ENCODE measurements around the gene WDR83.
"Not testable (repeated sequence)": the region's sequence is repeated elsewhere in the genome, so short reads cannot be mapped to it uniquely, and the experiment has no call there.

The WDR83 gene

DNA sequence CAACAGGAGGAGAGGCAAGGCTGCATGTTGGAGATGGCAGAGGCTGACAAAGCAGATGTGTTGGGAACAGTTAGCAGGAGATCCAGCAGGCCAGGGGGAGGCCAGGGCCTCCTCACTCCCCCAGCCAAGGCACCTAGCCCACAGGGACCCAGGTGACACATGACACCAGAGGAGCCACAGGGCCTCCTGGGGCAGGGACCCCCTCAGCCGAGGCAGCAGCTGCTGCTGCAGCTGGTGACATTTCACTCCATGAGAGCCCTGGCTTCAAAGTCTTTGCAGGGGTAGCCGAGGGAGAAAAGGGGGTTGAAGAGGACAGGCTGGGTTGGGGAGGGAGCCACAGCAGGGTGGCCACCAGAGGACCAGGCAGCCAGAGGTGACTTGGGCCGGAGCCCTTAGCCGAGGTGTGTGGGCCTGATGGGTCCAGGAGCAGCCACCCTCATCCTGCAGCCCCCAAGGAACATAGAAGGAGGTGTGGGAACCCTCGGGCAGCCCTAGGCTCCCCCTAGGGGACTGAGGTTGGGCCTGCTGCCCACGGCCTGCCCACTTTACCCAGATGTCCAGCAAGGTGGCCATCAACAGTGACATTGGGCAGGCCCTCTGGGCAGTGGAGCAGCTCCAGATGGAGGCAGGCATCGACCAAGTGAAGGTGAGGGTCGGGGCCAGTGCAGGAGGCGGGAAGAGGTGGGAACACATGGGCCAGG is 21.0 kb downstream of the WDR83 start, which contains the start of gene GNG14:
Gene GNG14, plus strand, starts transcription at position 503 of the 701 bp plus-strand sequence. Its CDS starts 51 bp downstream, at position 554.
- no peak for DNase-seq

DNA sequence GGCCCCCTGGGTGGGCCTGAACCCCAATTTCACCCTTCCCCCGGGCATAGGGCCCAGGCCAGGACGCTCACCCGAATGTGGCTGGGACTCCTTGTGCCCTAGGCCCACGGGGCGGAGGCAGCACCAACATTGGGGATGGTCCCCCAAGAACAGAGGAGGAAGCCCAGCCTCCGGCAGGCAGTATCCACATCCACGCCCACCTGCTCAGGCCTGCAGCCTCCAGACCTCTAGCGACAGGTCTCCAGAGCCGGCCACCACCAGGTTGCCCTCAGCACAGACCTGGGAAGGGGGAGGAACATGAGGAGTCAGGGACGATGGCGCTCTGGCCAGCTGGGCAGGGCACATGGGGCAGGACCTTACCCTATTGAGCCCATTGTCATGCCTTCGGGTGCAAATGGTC is 22.4 kb downstream of the WDR83 start:
- DNase-seq = no peak

DNA sequence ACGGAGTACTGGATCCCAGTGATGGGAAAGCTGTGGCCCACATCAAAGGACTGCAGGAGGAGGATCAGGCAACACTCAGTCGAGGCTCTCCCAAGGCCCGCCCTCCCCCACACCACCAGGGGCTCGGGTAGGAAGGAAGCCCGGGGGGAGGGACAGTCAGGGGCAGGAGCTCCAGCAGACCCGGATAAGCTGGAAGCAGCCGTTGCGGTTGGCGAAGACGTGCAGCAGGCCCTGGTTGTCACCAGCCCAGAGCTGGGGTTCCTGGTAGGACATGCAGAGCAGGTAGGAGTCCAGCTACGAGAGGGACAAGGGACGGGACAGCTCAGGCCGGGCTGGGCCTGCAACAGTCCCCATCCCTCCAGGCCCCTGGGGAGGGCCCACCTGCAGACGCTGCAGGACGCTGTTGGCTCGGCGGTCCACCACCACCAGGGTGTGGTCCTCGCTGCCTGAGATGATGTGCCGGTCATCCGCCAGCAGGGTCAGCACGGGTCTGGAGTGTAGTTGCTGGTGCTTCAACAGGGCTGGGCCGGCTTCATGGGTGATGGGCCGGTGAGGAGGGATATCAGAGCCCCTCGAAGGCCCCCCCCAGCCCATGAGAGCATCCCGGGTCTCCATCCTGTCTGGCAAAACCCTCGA is 23.1 kb downstream of the WDR83 start:
- DNase-seq = no peak

DNA sequence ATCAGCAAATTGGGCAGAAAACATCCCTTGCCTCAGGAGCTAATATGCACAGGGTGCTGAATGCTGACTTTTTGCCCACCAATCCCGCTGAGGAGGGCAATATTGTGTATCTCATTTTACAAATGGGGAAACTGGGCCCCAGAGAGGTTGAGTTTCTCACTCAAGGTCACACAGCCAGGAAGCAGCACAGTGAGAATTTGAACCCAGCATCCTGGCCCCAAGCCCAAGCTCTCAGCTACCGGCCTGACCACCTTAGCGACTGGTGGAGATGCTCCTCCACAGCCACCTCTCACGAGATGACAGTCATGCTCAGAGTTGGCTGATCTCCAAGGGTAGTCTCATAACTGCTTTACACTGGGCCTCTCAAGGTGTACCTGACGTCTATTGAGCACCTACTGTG is 26.4 kb downstream of the WDR83 start:
- DNase-seq = no peak

DNA sequence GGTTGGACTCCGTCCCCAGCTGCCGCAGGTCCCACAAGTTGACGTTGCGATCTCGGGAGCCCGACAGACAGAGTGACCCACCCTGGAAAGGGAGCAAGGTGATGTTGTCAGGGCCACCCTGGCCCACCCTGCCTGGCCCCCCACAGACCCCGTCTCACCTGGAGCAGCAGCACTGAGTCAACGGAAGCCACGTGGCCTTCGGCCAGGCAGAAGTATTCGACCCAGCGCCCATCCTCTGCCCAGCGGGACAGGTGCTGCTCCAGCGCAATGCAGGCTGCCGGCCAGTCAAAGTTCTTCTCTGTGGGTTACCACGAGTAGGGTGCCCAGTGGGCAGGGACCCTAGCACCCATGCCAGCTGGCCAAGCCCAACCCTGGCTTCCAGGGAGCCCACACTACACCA is 28.0 kb downstream of the WDR83 start:
- no peak for DNase-seq

DNA sequence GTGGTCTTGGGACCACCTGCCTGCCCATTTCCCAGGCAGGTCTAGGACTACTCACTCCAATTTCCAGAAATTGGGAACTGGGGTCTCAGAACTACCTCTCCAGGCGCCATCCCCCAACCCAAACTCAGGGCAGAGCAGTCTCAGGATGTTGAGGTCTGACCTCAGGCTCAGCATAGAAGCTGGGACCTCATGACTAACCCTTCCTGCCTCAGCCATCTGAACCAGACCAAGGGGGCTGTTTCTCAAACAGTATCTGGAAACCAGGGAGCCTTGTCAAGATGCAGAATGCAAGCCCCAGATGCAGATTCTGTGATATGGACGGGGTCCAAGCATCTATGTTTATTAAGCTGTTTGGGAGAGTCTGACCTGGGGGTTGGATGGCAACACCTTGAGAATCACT is 28.5 kb downstream of the WDR83 start:
- DNase-seq = no peak

DNA sequence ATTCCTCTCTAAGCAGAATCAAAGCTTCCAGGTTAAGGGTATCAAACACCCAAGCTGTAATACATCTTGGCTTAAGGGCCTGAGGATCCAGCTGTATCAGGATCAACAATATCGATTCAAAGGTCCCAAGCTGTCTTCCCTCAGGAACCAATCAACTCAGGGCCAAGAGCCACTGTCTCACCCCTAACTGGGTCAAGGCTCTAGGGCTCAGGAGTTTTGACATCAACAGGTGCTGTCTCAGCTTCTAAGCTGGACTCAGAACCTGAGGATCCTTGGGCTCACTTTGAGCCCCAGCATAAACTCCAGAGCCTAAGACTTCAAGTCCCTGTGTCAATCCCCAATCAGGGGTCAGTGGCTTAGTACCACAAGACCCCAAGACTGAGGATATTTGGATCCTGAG is 28.9 kb downstream of the WDR83 start:
- DNase-seq = no peak

DNA sequence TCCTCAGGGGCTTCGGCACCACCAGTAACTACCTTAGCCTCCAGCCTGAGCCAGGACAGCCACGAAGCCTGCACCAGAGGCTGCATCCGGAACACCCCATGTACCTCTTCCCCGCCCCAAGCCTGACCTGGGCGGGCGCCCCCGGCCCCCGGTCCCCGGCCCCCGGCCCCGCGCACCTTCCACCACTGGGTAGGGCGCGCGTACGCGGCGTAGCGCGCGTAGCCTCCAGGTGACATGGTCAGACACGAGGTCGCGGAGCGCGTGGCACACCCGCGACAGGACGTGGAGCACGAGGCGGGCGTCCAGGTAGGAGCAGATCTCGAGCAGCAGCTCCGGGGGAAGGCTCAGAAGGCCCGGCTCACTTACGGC is 29.4 kb downstream of the WDR83 start:
- DNase-seq = no peak

DNA sequence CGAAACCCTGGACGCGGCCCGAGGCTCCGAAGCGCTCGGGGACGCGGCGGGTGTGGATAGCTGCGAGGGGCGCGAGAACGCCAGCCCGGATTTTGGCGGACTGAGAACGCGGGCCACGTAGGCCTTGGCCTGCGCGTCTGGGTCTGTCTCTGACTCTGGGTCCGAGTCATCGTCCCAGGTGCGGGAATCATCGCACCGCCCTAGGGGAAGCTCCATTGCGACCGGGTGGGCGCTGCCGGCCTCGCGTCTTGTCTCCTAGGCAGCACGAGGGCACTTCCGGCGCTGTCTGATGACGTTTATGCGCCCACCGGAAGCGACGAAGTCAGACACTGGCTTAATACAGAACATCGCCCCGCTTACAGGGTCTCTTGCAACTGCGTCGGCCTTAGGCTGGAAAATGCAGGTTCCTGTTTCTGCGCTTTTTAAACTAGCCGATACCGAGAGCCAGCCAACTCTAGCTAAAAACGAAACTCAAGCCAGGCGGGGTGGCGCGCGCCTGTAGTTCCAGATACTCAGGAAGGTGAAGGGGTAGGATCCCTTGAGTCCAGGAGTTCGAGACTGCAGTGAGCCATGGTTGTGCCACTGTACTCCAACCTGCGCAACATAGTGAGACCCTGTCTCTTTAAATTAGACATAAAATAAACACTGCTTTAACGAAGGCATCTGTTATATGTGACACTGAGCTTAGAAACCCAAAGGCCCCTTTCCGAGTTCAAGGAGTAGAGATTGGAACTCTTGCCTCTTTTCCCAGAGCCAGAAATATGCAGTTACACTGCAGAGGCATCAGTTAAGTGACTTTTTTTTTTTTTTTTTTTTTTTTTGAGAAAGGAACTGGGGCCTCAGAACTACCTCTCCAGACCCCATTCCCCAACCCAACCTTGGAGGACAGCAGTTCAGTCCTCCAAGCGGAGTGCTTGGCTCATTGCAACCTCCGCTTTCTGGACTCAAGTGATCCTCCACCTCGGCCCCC is 30.0 kb downstream of the WDR83 start, which contains the start of gene FBXW9:
Gene FBXW9, minus strand, starts transcription at position 266 of the 970 bp plus-strand sequence. Its CDS starts 50 bp downstream, at position 216.
- peak; percentile 98 for DNase-seq

DNA sequence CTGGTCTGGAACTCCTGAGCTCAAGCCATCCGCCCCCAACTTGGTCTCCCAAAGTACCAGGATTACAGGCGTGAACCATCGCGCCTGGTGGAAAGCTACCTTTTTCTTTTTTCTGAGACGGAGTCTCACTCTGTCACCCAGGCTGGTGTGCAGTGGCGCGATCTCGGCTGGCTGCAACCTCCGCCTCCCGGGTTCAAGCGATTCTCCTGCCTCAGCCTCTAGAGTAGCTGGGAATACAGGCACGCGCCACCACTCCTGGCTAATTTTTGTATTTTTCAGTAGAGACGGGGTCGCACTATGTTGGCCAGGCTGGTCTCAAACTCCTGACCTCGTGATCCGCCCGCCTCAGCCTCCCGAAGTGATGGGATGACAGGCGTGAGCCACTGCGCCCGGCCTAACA is 30.8 kb downstream of the WDR83 start:
- DNase-seq = not testable (repeated sequence)

DNA sequence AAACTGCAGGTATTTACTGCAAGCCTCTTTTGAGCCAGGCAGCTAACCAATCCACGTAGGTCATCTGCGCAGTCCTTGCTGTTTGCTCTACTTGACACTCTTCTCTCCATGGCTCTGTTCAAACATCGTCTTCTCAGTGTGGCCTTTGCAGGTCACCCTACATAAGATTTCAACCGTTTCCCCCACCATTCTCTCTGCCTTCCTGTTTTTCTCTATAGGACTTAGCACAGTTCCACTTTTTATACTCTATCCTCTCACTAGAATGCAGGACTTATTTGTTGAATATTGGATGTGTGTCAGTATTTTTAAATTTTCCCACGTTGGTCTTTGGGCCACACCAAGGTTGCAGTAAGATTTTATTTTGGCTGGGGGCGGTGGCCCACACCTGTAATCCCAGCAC is 31.5 kb downstream of the WDR83 start:
- no peak for DNase-seq

DNA sequence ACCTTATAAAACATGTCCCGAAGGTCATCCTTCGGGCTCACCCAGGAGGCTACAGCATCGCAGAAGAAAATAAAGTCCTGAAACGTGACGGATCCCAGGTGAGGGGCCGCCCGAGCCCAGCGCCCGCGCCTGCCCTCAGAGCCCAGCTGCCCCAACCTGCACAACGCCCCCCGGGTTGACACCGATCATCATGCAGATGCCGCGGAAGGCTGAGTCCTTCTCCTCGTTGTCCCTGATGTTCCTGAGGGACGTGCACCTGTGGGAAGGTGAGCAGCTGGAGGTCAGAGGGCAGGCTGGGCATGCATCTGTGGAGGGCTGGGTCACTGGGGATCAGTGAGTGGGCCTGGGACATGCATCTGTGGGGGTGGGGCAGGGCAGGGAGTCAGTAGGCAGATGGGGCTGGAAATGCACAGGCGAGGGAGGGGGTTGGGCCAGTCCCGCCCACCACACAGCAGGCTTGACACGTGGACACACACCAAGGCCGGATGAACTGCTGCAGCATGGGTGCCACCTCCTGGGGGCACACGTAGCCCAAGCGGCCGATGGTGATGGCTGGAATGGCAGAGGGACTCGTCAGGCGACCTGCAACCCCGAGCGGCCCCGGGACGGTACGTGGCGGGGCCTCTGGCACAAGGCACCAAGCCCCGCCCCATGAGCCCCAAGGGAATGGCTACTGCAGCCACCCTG is 35.1 kb downstream of the WDR83 start:
- no peak for DNase-seq

DNA sequence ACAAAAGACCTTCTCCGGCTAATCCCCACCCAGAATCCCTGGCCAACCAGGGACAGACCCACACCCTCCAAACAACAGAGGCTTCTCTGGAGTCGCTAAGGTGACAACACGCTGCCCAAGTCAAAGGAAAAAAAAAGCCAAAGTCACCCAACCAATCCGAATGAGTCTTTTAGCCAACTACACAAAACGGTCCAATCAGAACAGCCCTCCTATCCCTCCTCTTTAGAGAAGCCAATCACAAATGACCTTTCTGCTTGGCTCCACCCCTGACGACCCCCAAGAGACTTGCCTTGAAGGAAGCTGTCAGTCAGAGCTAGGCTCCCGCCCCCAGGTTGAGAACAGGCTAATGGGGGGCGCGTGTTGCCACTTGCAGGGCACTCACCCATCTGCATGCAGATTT is 36.4 kb downstream of the WDR83 start:
- no peak for DNase-seq

DNA sequence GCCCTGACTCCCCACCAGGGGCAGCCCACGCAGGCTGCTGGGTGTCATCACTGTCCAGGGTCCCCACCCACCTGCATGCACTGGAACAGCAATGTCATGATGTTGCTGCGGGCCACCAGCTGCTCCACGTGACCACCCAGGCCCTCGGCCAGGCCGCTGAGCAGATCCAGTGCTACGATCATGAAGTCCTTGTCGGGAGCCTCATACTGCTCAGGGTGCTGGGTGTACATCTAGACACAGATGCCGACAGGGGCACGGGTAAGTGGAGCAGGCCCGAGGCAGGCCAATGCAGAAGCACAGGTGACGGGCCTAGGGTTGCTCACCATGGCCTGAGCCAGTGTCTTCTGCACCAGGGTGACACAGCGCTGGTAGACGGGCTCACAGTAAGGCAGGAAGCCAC is 38.6 kb downstream of the WDR83 start:
- no peak for DNase-seq

DNA sequence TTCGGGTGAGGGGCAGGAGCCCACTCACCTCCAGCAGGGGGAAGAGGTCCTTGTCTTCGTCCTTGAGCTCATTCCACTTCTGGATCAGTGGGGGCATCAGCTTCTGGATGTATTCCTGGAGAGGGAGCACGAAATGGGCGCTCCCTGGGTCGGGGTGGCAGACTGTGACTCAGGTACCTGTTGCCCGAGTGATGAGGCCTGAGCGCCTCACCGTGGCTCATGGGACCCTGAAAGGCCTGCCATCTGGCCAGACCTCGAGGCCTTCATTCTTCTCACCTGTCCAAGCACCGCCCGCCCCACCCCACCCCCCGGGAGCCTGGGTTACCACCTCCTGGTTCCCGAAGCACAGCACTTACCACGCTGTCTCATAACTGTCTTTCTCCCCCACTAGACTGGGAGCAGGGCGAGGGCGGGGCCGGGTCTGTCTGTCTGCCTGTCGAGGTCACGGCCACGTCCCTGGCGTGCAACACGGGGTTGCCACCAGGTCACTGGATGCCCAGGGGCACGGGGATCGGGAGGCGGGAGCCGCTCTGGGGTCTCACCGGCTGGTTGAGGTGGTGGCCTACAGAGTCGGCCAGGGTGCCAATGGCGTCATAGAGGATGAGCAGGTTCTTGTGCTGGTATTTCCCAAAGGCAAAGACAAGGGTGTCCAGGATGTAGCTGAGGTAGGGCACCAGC is 39.2 kb downstream of the WDR83 start:
- no peak for DNase-seq

DNA sequence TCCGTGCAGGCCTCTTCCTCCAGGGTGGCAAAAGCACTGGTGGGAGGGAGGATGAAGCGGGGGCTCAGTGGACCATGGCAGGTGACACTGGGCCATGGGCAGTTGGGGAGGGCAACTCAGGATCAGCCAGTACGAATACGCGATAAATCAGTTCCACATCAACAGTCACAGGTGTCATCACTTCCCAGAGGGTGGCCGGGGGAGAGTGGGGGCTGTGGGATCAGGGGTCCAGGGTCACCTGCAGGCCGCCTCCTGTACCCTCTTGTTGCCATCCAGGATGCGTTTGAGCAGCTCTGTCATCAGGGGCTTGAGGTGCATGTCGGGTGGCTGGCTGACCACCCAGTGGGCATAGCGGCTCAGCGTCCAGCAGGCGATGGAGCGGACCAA is 39.7 kb downstream of the WDR83 start:
- DNase-seq = no peak

DNA sequence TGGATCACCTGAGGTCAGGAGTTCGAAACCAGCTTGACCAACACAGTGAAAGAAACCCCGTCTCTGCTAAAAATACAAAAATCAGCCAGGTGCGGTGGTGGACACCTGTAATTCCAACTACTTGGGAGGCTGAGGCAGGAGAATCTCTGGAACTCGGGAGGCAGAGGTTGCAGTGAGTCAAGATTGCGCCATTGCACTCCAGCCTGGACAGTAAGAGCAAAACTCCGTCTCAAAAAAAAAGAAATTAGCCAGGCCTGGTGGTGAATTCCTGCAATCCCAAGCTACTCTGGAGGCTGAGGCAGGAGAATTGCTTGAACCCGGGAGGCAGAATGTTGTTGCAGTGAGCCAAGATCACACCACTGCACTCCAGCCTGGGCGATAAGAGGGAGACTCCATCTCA is 42.0 kb downstream of the WDR83 start:
- DNase-seq = no peak

DNA sequence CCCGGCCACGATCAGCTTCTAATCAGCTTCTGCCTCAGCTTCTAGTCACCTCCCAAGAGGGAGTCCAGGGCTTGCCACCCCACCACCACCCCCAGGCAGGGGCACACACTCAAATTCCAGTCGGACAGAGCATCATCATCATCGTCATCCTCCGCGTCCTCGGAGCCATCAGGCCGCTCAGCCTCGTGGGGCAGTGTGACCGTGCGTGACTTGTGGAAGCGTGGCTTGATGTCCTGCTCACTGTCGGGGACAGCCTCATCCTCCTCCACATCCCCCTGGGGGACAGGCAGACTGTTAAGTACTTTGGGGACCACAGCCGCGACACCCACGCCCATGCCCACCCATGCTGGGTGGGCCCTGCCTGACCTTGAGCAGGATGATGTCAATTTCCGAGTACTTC is 44.6 kb downstream of the WDR83 start:
- DNase-seq = no peak

DNA sequence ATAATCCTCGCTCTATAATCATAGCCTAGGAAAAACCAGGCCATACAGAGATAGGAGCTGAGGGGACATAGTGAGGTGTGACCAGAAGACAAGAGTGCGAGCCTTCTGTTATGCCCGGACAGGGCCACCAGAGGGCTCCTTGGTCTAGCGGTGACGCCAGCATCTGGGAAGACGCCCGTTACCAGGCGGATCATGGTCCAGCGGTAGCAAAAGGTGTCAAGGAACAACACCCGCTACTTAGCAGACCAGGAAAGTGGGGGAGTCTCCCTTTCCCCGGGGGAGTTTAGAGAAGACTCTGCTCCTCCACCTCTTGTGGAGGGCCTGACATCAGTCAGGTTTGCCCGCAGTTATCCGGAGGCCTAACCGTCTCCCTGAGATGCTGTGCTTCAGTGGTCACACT is 45.5 kb downstream of the WDR83 start:
- not testable (repeated sequence) for DNase-seq

DNA sequence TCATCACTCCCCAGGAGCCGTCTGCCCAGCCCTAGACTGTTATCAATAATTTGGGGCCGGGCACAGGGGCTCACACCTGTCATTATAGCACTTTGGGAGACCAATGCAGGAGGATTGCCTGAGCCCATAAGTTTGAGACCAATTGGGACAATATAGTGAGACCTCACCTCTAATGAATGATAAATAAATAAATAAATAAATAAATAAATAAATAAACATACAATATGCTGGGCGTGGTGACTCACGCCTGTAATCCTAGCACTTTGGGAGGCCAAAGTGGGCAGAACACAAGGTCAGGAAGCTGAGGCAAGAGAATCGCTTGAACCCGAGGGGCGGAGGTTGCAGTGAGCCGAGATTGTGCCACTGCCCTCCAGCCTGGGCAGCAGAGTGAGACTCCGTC is 46.7 kb downstream of the WDR83 start:
- DNase-seq = not testable (repeated sequence)

DNA sequence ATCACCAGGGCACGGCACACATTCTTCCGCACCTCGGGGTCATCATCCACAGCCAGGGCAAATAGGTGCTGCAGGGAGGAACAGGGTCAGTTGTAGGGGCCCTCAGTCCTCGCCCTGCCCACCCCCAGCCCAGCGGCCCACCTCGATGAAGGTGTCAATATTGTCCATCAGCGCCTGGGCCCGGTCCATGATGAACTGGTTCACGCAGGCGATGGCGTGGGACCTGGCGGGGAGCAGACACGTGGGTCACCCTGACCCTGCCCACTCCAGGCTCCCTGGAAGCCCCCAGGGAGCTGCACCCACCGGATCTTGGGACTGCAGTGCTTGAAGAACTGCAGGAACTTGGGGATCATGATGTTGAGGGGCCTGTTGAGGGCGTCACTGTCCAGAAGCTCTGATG is 48.5 kb downstream of the WDR83 start:
- no peak for DNase-seq

DNA sequence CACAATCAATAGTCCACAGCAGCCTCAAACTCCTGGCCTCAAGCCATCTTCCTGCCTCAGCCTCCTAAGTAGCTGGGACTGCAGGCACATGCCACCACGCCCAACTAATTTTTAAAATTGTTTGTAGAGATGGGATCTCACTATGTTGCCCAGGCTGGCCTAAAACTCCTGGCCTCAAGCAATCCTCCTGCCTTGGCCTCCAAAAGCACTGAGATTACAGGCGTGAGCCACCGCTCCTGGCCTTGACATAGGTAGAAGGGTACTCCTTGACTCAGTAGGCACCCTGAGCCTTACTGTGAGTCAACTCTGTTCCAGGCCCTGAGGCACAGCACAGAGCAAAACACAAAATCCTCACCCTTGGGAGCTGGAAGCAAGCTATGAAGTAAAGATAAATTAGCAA is 49.3 kb downstream of the WDR83 start:
- DNase-seq = no peak

All from activated gamma-delta T cell treated with Interleukin-2 at 50 U/mL for 16 hours (primary cell).